Osteocyte (in vitro differentiated cells): Measurements from ENCODE around the gene PLEKHG7. TPM values are rescaled to one million over a fixed set of nuclear protein-coding genes. Genes with fewer than 3 reads are reported as not detected.
A peak's percentile ranks its signal among the peaks of the same experiment; 100 is the strongest.

Experiments
- DNase-seq: peaks from one replicate; pipeline ENCODE4 v3.0.0; 2021; ENCODE audit warnings: mixed read lengths; ENCODE audit not compliant: unreplicated experiment; ENCODE audit errors: extremely low spot score
- H3K27ac Mint-ChIP-seq: one replicate; pipeline ENCODE4 v1.8.0; 2021; ENCODE audit warnings: mild to moderate bottlenecking, mixed read lengths; ENCODE audit not compliant: unreplicated experiment
- H3K27me3 Mint-ChIP-seq: one replicate; pipeline ENCODE4 v1.8.0; 2021; ENCODE audit warnings: mixed read lengths; ENCODE audit not compliant: unreplicated experiment
- H3K36me3 Mint-ChIP-seq: one replicate; pipeline ENCODE4 v1.8.0; 2021; ENCODE audit warnings: mixed read lengths; ENCODE audit not compliant: unreplicated experiment
- H3K4me1 Mint-ChIP-seq: one replicate; pipeline ENCODE4 v1.8.0; 2021; ENCODE audit warnings: mixed read lengths; ENCODE audit not compliant: unreplicated experiment
- H3K4me3 Mint-ChIP-seq: one replicate; pipeline ENCODE4 v1.8.0; 2021; ENCODE audit warnings: mild to moderate bottlenecking, moderate library complexity, mixed read lengths; ENCODE audit not compliant: unreplicated experiment
- H3K9me3 Mint-ChIP-seq: one replicate; pipeline ENCODE4 v1.8.0; 2021; ENCODE audit warnings: mixed read lengths; ENCODE audit not compliant: unreplicated experiment
- CTCF ChIP-seq: fragments of 200-600 bp; sonication (generic); IDR thresholded peaks from 2 replicates; pipeline ENCODE4 v1.5.0; 2021; ENCODE audit warnings: antibody characterized with exemption, mild to moderate bottlenecking, moderate library complexity
- total RNA-seq: library from RNA; stranded (reverse); gene quantifications from 2 replicates; pipeline ENCODE4 v1.2.1, GENCODE V29; 2021

Gene PLEKHG7
- total RNA-seq, 1 donor from 2014 or later: not detected

- no peaks in the 10 kb centered on the region for H3K27me3 Mint-ChIP-seq
- DNase-seq: peak; percentile 27
- TF ChIP-seq CTCF: no peak
- peaks cover 6% of the 10 kb centered on the region for H3K9me3 Mint-ChIP-seq
- no peaks in the 10 kb centered on the region for H3K36me3 Mint-ChIP-seq
- H3K27ac Mint-ChIP-seq: no peak overlapping the region
- peaks cover 5% of the 10 kb centered on the region for H3K4me1 Mint-ChIP-seq
- H3K4me3 Mint-ChIP-seq: no peak overlapping the region
Measured at GRCh38 chr12:92729773-92730305, 27.1 kb downstream of the PLEKHG7 start.

DNA sequence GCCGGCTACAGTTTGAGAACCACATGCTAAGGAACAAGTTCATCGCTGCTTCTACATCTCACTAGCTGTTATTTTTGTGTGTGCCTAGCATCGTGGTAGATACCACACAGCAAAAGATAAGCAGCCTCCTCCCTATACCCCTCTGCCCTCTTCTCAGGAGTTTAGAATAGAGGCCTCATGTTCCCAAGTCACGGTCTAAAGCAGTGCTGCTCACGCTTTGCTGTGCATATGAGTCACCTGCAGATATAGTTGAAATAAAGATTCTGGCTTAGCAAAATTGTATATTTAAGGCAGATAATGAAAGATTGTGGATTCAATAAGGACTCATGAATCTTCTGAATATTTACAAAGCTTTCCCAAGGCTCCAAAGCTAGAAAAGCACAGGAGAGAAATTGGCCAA lies 28.0 kb downstream of the PLEKHG7 start:
- H3K27ac Mint-ChIP-seq: no peak overlapping the region
- peaks cover 5% of the 10 kb centered on the region for H3K9me3 Mint-ChIP-seq
- no peak for TF ChIP-seq CTCF
- H3K4me1 Mint-ChIP-seq: peaks cover 13% of the 10 kb centered on the region
- DNase-seq: no peak
- H3K4me3 Mint-ChIP-seq: no peak overlapping the region
- no peaks in the 10 kb centered on the region for H3K27me3 Mint-ChIP-seq
- no peaks in the 10 kb centered on the region for H3K36me3 Mint-ChIP-seq

GRCh38 chr12:92732216-92732615 lies 29.4 kb downstream of the PLEKHG7 start:
- Mint-ChIP-seq H3K9me3 (peaks cover 5% of the 10 kb centered on the region), H3K36me3 (no peaks in the 10 kb centered on the region), H3K27me3 (no peaks in the 10 kb centered on the region), H3K4me3 (no peak overlapping the region), H3K27ac (no peak overlapping the region), H3K4me1 (peaks cover 17% of the 10 kb centered on the region)
- no peak for TF ChIP-seq CTCF
- DNase-seq: peak; percentile 2

- Mint-ChIP-seq H3K4me3 (no peak overlapping the region), H3K4me1 (peaks cover 17% of the 10 kb centered on the region), H3K36me3 (no peaks in the 10 kb centered on the region), H3K9me3 (peaks cover 5% of the 10 kb centered on the region), H3K27me3 (no peaks in the 10 kb centered on the region), H3K27ac (no peak overlapping the region)
- TF ChIP-seq CTCF: no peak
- peak; percentile 13 for DNase-seq
Measured at GRCh38 chr12:92732716-92733115, 29.9 kb downstream of the PLEKHG7 start.

DNA sequence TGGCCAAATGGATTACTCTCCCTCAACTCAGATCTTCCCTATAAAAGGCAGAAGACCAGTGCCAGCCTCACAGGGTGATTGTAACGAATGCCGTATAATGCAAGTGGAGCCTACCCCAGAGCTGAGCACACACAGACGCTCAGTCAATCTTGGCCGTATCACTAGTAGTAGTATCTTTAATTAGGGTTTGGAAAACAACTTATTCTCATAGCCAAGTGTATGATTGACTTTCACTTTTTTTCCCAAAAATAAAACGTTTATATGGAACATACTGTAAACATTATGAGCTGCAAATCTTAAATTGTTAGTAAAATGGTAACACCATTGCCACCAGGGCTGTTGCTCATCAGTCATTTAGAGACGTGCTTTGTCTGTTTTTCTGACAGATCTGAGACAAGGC lies 30.4 kb downstream of the PLEKHG7 start:
- peaks cover 5% of the 10 kb centered on the region for H3K9me3 Mint-ChIP-seq
- no peaks in the 10 kb centered on the region for H3K36me3 Mint-ChIP-seq
- H3K27ac Mint-ChIP-seq: no peak overlapping the region
- H3K27me3 Mint-ChIP-seq: no peaks in the 10 kb centered on the region
- TF ChIP-seq CTCF: no peak
- H3K4me3 Mint-ChIP-seq: no peak overlapping the region
- H3K4me1 Mint-ChIP-seq: peaks cover 17% of the 10 kb centered on the region
- peak; percentile 46 for DNase-seq
